HG02588 (cell line): ENCODE results near the gene SHLD1.

ENCODE experiments used
- ATAC-seq: cut with Tn5 transposase; IDR thresholded peaks from one replicate; pipeline ENCODE4 v1.9.1; 2021; ENCODE audit warnings: mild to moderate bottlenecking, moderate library complexity; ENCODE audit not compliant: unreplicated experiment

The SHLD1 gene

DNA sequence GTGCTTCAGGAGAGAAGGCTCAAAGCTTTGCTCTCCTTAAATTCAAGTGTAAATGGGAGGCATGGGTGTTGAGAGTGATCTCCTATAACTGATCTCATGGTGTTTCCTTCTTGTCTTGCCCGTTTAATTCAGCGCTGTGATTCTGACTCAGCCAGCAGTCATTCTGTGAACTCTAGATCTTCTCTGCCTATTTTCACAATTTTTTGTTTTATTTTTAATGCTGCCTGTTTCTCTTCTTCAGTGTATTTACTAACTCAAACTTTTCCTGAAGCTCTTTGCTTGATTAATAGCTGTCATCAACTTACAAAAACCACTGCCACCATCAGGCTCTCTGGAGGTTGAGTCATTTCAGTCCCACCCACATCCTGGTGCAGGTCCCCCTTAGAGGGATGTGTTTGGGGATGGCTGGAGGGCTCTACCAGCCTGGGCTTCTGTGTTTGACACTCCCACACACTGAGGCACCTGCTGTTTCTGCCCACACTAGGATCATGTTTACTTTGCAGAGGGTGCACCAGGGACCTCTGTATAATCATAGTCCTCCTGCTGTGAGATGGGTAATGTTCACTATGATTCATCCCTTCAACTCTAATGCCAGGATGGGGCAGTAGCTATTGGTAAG is 94.0 kb downstream of the SHLD1 start:
- ATAC-seq: peak; percentile 89

DNA sequence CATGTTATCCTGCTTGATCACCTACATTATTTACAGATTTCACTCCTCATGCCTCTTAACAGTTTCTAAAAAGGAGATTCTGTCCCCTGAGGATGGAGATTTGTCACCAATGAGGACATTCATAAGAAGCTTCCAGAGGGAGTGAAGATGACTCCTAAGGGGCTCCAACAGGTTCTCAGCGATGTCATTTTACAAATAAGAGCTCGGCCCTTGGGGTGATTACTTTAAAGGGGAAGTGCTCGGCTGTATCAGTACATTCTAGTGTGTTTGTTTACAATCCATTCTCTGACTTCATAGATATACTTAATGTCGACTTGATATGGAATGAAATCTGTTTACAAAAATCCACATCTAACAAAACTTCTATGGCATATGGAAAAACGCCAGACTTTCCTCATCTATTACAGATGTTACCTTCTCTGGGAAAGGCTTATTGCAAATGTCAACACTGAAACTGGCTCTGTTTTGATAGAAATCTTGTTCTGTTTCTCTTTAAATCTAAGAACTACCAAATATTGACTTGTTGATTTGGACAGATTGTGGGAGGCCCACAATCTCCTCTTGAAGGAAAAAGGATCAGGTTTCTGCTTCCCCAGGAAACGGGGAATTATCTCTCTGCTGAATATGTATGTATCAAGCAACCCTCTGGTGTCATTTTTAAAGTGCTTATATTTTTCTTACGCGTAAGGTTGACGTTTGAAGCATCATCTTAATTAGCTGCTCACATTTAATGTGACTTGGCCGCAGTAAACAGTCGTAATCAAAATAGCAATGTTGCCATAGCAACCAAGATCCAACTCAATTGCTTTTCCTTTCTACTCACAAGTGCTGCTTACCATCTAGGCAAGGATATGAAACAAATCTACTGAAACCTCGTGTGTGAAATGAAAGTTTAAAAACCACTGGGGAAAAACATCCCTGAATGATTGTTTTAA is 95.7 kb downstream of the SHLD1 start:
- no peak for ATAC-seq

DNA sequence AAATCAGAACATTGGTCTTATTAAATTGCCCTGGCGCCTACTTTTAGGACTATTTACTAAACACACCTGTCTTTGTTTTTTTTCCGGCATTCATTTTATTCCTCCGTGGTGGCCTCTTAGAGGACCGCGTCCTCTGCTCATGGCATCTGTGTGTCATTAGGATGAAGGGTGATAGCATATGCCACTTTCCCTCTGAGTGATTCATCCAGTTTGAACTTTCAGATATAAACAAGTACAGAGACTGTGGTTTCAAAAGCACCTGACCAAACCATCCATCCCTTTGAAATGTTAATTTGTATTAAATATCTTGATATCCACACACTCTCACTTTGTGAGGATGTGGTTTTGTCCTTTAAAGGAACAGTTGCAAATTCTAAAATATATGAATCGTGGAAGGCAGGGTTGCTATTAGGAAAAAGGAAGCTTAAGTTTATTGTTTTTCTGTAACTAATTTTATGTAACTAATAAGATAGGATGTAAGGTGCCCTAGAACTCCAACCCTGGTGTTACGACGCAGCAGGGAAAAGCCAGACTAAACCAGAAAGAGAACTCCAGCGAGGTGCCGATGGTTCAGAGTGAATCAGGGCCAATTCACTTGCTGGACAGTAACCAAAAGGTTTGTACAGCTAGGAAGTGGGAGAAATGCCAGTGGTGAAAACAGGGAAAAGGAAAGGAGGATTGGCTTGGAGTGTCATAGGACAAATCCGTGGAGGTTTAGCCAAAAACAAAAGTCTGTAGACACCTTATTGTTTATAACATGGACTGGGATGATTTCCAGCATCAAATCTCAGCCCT is 98.7 kb downstream of the SHLD1 start:
- no peak for ATAC-seq

DNA sequence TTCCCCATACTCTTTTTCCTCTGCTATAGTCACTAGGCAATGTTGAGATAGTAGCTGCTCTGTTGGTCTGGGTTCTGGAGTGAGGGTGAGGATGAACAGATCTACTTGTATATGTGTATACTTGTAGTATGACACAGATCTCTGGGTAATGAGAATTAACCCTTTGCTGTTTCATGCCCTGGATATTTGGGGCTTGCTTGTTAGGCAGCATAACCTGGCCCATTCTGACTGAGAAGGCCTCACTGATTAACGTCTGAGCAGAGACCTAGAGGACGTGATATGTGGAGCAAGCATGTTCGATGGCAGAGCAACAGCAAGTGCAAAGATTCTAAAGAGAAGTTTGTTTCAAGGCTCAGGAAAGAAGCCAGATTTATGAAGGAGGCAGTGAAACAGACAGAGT is 105.7 kb downstream of the SHLD1 start:
- no peak for ATAC-seq

DNA sequence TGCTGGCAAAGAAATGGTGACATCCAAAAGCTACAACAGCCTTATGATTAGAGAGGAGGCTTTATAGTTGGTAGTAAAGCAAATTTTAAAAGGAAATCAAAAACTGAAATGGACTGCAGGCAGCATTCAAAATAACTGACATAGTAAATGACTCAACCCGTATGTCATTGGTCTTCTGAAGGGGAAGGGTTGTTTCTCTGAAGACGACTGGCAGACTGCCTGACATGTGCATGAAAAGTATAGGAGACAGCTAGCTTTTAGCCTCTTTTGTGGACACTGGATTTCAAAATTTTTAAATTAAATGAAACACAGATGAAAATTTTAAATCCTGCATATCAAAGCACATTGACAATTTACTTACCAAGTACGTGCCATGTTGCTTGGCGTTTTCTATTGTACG is 109.4 kb downstream of the SHLD1 start:
- no peak for ATAC-seq

DNA sequence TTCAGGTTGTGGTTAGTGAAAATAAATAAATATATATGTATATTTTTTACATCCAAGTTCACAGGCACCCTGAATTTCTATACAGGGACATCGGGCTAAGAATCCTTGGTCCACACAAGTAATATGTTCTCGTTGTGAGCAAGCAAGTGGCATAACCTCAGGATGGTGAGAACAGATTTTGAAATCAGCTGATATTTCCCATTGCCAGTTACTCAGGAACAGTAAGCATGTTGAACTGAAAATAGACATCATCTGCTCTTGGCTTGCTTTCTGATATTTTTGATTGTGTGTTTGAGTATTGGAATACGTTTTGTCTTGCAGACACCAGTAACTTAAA is 112.5 kb downstream of the SHLD1 start:
- ATAC-seq: no peak

DNA sequence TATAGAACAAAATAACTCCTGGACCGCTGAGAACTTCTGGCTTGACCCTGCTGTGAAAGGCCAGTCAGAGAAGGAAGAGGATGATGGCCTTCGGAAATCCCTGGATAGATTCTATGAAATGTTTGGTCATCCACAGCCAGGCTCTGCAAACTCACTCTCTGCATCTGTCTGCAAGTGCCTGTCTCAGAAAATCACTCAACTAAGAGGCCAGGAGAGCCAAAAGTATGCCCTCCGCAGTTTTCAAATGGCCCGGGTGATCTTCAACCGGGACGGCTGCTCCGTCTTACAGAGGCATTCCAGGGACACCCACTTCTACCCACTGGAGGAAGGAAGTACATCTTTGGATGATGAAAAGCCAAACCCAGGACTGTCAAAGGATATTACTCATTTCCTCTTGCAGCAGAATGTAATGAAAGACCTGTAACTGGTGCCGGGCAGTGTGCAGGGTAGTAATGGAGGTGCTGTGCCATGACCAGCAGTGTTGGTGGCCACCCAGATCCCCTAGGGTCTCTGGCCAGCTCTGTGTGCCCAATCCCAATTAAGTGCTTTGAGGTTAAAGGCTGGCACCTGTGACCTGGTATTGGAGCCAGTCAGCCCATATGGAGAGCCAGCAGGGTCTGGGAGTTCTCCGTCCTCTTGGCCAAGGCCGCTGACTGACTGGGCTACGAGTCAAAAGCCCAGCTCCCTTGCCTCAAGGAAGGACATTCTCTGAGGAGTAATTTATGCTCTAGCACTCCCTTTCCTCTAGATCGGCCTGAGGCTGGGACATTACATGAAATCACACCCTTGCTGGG is 113.0 kb downstream of the SHLD1 start:
- ATAC-seq: no peak

DNA sequence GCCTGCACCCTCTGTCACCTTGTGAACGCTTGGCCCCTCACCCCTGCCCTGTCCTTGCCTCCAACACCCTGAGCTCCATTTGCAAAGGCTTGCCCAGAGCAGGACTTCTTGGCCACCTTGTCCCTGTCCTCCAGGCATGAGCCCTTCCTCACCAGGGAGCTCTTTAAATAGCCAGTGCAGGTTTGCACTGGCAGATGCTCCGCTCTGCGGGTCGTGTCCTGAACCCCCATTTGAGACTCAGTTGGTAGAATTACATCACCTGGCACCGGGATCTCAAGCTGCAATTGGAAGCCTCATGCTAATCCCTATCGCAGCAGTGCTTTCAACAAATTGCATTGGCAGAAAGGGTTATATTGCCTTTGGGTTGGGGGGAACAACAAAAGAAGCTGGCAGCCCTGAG is 114.2 kb downstream of the SHLD1 start:
- ATAC-seq: no peak

DNA sequence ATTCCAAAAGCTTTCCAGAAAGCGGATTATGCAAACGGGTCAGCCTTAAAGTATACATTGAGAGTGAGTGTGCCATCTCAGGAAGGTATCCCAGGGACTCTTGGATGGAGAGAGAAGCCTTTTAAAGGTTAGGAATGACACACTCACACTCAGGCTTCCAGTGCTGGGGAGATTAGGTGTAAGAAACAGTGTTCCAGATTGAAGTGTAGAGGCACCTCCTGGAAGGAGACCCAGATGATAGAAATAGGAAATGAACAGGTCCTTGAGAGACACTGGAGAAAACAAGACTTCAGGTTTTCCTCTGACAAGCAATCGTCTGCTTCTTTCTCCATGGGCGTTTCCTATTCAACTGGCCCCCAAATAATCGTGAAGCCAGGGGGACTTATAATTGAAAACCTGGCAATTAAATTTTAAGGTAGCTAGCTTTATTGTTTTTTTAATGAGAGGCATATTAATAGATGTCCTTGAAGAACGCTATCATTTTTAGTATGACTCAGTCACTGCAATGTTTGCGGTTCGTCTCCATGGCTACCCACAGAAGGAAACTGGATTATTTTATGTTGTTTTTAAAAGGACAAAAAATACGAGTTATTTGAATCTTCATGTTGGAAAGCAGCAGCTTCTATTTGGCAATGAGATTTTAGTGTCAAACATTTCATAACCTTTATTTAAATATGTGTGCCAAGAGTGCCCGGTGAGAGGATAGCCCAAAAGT is 114.8 kb downstream of the SHLD1 start:
- ATAC-seq: no peak

DNA sequence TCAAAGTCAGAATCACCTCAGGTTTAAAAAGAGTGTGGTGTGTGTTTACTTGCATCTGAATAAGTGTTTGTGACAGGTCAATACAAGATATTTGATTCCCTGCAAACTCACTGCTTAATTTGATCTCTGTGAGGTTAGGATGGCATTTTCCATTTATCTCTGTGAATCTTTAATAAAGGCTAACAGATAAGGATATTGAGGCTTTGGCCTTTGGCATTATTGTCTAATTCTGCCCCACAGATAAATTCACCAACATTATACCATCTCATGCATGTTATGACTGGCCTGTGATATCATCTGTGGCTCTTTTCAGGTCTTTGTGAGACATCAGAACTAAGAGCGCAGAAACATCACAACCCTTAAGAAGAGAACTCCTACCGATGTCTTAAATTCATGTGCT is 115.4 kb downstream of the SHLD1 start:
- no peak for ATAC-seq

DNA sequence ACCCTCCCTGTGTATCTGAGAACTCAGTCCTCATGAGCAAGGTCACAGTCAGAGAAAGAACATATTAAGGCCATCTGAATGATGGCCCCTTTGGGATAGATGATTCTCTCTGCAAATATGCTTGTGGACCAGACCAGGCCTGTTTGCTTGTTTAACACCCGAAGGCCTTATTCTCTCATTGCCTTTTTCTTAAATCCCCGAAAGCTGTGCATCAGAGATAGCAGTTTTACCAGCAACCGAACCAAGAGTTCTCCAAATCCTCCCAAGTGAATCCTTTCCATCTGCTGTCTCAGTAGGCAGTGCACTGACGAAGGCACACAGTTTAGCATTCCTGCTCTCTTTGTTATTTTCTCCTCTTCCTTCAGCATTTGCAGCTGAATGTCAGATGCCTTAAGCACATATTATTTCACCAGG is 120.4 kb downstream of the SHLD1 start:
- no peak for ATAC-seq

DNA sequence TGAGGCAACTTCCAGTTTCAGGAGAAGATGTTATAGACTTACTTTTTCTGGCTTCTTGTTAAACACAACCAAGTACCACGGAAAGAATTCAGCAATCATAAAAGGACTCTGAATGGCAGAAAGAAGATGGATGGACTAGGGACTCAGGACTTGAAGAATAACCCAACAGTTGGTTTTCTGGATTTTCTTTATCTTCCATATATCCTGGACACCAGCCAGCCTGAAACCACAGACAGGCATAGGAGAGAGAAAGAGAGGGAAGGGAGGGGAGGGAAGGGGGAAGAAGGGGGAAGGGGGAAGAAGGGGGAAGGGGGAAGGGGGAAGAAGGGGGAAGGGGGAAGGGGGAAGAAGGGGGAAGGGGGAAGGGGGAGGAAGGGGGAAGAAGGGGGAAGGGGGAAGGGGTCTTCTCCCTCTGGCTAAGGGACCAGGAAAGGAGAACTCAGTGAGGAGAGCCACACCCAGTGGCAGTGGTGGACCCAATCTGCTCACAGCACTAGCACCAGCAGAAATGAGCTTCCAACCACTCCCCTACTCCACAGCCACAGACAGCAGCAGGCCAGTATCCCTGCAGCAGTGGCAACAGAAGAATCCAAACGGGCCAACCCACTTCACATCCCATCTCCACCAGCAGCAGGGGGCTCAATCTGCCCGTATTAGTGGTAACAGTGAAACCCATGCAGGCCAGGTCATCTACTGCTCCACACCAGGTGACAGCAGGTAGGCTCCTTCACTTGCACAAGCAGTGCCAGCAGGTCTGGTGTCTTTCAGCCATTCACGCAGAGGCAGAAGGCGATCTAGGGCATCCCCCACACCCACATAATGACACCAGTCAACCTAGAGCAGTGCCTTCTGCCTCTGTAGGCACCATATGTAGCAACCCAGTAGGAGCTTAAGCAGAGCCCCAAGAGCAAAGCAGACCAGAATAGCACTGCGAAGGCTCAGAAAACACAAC is 121.5 kb downstream of the SHLD1 start:
- ATAC-seq: no peak

DNA sequence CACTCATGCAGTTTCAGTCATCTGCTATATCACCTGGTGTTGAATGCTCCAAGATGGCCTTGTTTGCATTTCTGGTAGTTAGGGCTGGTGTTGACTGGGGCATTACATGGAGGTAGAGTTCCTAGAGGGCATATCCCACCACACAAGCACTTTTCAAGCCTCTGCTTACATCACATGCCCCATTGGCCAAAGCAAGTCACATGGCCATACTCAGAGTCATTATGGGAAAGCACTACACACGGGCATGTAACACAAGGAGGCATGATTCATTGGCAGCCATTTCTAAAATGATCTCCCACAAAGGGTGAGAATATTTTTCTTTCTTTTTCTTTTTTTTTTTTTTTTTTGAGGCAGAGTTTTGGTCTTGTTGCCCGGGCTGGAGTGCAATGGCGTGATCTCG is 126.9 kb downstream of the SHLD1 start:
- no peak for ATAC-seq

DNA sequence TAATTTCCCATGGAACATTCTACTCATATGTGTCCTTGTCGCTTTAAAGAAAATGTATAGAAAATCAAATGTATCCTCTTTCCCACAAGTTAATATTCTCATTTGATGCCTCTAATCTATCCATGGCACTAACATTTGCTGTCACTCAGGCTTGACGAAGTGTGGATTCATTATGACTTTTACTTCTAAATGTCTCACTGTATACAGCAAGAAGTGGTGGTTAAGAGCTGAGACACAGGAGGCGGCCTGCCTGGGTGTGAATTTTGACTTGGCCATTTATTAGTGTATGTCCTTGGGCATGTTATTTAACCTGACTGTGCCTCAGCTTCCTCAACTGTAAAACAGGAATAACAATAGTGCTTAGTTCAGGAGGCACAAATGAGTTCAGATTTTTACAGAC is 130.1 kb downstream of the SHLD1 start:
- ATAC-seq: no peak

DNA sequence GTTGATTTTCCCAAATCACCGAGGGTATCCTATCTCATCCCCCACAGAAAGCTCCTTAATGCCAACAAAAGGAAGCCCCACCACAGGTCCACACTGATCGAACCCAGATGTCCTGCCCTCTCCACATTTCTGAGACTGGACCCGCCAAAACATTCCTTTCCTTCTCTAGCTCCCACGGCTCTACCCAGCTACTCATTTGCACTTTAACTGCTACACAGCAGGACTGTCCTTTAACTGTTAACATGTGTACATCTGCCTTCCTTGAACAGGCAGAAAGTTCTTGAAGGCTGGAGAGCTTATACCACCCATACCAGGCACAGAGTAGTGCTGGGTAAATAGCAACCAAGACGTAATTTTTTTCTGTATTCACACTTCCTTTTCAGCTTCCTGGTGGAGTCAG is 131.5 kb downstream of the SHLD1 start:
- ATAC-seq: no peak

DNA sequence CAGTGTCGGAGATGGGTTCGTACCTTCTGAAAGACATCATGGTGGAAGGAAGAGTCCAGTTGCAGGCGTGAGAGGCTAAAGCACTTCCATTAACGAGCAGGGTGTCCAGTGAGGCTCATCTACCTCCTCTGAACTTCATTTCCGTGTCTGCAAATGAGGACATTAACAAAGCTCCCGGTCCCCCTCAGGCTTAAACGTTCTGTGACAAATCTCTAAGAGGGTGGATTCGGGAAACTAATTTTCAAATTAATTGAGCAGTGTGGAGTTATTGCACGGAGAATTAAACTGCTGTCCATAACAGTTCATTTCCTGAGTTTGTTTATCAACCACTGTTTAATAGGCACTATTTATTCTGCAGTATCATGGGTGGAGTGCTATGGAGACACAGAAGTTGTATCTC is 132.0 kb downstream of the SHLD1 start:
- no peak for ATAC-seq

DNA sequence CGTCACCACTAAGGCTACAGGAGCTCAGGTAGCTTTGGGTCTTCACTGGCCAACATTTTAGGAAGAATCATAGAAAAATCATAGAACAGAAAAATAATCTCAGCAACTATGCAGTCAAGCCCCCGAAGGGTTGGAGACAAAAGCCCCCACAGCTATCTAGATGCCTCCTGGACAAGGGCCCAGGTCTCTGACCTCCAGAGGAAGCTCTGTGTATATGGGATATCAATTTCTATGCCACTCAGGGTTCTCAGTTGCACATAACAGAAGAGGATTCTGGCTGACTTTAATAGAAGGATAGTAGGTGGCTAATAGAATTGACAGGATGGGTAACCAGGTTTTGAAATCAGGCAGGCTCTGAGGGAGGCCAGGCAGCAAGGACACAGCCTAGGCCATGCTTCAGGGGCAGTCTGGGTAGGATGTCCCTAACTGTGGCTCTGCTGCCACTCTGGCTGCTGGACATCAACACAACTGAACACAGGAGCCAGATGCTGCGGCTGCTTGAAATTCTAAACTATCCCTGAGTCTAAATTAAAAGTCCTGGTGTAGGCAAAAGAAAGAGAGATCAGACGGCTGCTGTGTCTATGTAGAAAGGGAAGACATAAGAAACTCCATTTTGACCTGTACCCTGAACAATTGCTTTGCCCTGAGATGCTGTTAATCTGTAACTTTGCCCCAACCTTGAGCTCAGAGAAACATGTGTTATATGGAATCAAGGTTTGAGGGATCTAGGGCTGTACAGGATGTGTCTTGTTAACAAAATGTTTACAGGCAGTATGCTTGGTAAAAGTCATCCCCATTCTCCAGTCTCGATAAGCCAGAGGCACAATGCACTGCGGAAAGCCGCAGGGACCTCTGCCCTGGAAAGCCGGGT is 134.5 kb downstream of the SHLD1 start:
- ATAC-seq: no peak

DNA sequence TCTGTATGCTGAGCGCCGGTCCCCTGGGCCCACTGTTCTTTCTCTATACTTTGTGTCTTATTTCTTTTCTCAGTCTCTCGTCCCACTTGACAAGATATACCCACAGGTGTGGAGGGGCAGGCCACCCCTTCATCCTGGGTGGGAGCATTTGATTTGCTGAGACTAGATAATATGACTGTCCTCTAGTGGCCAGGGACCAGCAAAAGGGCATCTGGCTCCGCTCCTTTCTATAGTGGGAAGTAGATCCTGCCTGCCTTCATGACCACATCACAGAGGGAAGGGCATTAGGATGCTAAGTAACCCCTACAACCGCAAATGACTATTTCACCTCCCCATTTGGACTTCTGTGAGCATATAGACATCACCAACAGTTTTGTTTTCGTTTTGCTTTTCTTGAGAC is 135.7 kb downstream of the SHLD1 start:
- no peak for ATAC-seq
